GM12878 (cell line): ENCODE data around the gene CLEC19A. TPM values are rescaled to one million over a fixed set of nuclear protein-coding genes. Genes with fewer than 3 reads are reported as not detected.

Source experiments
- BACH1 ChIP-seq: fragments of 450-650 bp; IDR thresholded peaks from 2 replicates; pipeline ENCODE4 v1.6.1; 2017; ENCODE audit warnings: mild to moderate bottlenecking, borderline replicate concordance
- BMI1 ChIP-seq: fragments of 450-650 bp; IDR thresholded peaks from 2 replicates; pipeline ENCODE4 v1.6.1; 2016; ENCODE audit warnings: mild to moderate bottlenecking, moderate library complexity, borderline replicate concordance
- CEBPB ChIP-seq, 2 experiments: fragments of 150-350 bp in 1 of 2; IDR thresholded peaks; 2 replicates each; pipeline ENCODE4 v1.6.1; 2012 to 2014; ENCODE audit warnings: low read depth in 2 of 2, low read length in 2 of 2, borderline replicate concordance in 1 of 2, inconsistent platforms in 1 of 2
- FOXK2 ChIP-seq: fragments of 450-650 bp; IDR thresholded peaks from 2 replicates; pipeline ENCODE4 v1.6.1; 2017; ENCODE audit warnings: mild to moderate bottlenecking, moderate library complexity
- IRF3 ChIP-seq: fragments of 450-650 bp; IDR thresholded peaks from 2 replicates; pipeline ENCODE4 v1.6.1; 2014; ENCODE audit warnings: mild to moderate bottlenecking
- MAX ChIP-seq: IDR thresholded peaks from 2 replicates; pipeline ENCODE4 v1.6.1; 2012; ENCODE audit warnings: low read depth, low read length, improper control_type of control experiment
- RCOR1 ChIP-seq: conservative IDR thresholded peaks from 2 replicates; pipeline ENCODE4 v1.6.1; 2012; ENCODE audit warnings: low read depth, low read length, improper control_type of control experiment
- SIN3A ChIP-seq: IDR thresholded peaks from 2 replicates; pipeline ENCODE4 v1.6.1; 2012; ENCODE audit warnings: low read depth, low read length, improper control_type of control experiment
- SIX5 ChIP-seq: IDR thresholded peaks from 2 replicates; pipeline ENCODE4 v1.6.1; 2011; ENCODE audit warnings: mild to moderate bottlenecking, low read depth, low read length, moderate library complexity; ENCODE audit not compliant: severe bottlenecking
- SP1 ChIP-seq: IDR thresholded peaks from one replicate; pipeline ENCODE4 v1.6.1; 2011; ENCODE audit warnings: low read depth, low read length
- TBL1XR1 ChIP-seq: IDR thresholded peaks from 2 replicates; pipeline ENCODE4 v1.6.1; 2012; ENCODE audit warnings: low read depth, low read length, improper control_type of control experiment
- YY1 ChIP-seq: IDR thresholded peaks from 2 replicates; pipeline ENCODE4 v1.6.1; 2011; ENCODE audit warnings: low read depth, mild to moderate bottlenecking, low read length
- polyA plus RNA-seq, 11 experiments: library from polyadenylated mRNA; depleted of rRNA in 4 of 11; unstranded in 6 of 11; stranded (reverse) in 5 of 11; fragments of >200 nt; fragmentation: Nextera tagmentation in 4 of 11; fragmentation: Illumina TruSeq in 1 of 11; extraction: Ambion mirVana in 4 of 11; extraction: Trizol in 1 of 11; gene quantifications; 1 replicate in 1 of 11; 2 replicates in 10 of 11; pipeline versions ENCODE4 v1.2.1 to v1.2.3, GENCODE V29; 2011 to 2016; ENCODE audit warnings: inconsistent platforms in 2 of 11, missing spikeins in 2 of 11, low read depth in 1 of 11
- total RNA-seq, 4 experiments: library from RNA; depleted of rRNA in 3 of 4; stranded (reverse); fragments of >200 nt in 3 of 4; fragmentation: Illumina TruSeq in 1 of 4; extraction: Trizol in 1 of 4; gene quantifications; 2 replicates each; pipeline versions ENCODE4 v1.2.1 to v1.2.3, GENCODE V29; 2013 to 2021
- TF ChIP-seq, protein P1 (sequence below): fragments of 450-650 bp; IDR thresholded peaks from 2 replicates; pipeline ENCODE4 v1.6.1; 2018; ENCODE audit warnings: borderline replicate concordance, mild to moderate bottlenecking; ENCODE audit not compliant: partially characterized antibody
- TF ChIP-seq, protein P2 (sequence below): fragments of 450-650 bp; IDR thresholded peaks from 2 replicates; pipeline ENCODE4 v1.6.1; 2018; ENCODE audit warnings: mild to moderate bottlenecking, low read depth, moderate library complexity; ENCODE audit not compliant: partially characterized antibody

Gene CLEC19A
- total and polyA plus RNA-seq, 10 of the 15 experiments (the other 5 are each of a cell fraction or from before 2014, with no cell fraction given): 0.03 TPM; not detected in 8

- TF ChIP-seq, protein P1, sequence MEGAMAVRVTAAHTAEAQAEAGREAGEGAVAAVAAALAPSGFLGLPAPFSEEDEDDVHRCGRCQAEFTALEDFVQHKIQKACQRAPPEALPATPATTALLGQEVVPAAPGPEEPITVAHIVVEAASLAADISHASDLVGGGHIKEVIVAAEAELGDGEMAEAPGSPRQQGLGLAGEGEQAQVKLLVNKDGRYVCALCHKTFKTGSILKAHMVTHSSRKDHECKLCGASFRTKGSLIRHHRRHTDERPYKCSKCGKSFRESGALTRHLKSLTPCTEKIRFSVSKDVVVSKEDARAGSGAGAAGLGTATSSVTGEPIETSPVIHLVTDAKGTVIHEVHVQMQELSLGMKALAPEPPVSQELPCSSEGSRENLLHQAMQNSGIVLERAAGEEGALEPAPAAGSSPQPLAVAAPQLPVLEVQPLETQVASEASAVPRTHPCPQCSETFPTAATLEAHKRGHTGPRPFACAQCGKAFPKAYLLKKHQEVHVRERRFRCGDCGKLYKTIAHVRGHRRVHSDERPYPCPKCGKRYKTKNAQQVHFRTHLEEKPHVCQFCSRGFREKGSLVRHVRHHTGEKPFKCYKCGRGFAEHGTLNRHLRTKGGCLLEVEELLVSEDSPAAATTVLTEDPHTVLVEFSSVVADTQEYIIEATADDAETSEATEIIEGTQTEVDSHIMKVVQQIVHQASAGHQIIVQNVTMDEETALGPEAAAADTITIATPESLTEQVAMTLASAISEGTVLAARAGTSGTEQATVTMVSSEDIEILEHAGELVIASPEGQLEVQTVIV: no peak
- TF ChIP-seq SIX5 (no peak), SP1 (no peak), FOXK2 (no peak), YY1 (no peak), TBL1XR1 (no peak), SIN3A (no peak), CEBPB (IDR thresholded peaks at IDR 0.05; ENCODE audit: borderline replicate concordance in 1 of 2, low read depth in 2 of 2, low read length in 2 of 2) (no peak), RCOR1 (no peak), MAX (no peak), BMI1 (no peak), BACH1 (no peak), IRF3 (no peak)
- TF ChIP-seq, protein P2, sequence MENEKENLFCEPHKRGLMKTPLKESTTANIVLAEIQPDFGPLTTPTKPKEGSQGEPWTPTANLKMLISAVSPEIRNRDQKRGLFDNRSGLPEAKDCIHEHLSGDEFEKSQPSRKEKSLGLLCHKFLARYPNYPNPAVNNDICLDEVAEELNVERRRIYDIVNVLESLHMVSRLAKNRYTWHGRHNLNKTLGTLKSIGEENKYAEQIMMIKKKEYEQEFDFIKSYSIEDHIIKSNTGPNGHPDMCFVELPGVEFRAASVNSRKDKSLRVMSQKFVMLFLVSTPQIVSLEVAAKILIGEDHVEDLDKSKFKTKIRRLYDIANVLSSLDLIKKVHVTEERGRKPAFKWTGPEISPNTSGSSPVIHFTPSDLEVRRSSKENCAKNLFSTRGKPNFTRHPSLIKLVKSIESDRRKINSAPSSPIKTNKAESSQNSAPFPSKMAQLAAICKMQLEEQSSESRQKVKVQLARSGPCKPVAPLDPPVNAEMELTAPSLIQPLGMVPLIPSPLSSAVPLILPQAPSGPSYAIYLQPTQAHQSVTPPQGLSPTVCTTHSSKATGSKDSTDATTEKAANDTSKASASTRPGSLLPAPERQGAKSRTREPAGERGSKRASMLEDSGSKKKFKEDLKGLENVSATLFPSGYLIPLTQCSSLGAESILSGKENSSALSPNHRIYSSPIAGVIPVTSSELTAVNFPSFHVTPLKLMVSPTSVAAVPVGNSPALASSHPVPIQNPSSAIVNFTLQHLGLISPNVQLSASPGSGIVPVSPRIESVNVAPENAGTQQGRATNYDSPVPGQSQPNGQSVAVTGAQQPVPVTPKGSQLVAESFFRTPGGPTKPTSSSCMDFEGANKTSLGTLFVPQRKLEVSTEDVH: no peak
Measured at GRCh38 chr16:19278403-19278802, 7.1 kb upstream of the CLEC19A start (continued).
